ENCODE measurements around the gene NDOR1.

Gene NDOR1

GRCh38 chr9:137217276-137218211 lies 12.0 kb downstream of the NDOR1 start:
- TF ChIP-seq, protein P1, sequence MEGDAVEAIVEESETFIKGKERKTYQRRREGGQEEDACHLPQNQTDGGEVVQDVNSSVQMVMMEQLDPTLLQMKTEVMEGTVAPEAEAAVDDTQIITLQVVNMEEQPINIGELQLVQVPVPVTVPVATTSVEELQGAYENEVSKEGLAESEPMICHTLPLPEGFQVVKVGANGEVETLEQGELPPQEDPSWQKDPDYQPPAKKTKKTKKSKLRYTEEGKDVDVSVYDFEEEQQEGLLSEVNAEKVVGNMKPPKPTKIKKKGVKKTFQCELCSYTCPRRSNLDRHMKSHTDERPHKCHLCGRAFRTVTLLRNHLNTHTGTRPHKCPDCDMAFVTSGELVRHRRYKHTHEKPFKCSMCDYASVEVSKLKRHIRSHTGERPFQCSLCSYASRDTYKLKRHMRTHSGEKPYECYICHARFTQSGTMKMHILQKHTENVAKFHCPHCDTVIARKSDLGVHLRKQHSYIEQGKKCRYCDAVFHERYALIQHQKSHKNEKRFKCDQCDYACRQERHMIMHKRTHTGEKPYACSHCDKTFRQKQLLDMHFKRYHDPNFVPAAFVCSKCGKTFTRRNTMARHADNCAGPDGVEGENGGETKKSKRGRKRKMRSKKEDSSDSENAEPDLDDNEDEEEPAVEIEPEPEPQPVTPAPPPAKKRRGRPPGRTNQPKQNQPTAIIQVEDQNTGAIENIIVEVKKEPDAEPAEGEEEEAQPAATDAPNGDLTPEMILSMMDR (IDR thresholded peaks at IDR 0.05; ENCODE audit: low read depth, low read length, missing control alignments): no peak
- no peak overlapping the region for H3K4me3 ChIP-seq (ENCODE audit: low read depth, low read length)
- no peak for DNase-seq (ENCODE audit: low read depth)

GRCh38 chr9:137218212-137218753 lies 12.8 kb downstream of the NDOR1 start:
- TF ChIP-seq, protein P1 (IDR thresholded peaks at IDR 0.05; ENCODE audit: low read depth, low read length, missing control alignments): no peak

GRCh38 chr9:137218754-137219271 lies 13.3 kb downstream of the NDOR1 start:
- no peak for DNase-seq (ENCODE audit: low read depth)
- TF ChIP-seq, protein P1 (IDR thresholded peaks at IDR 0.05; ENCODE audit: low read depth, low read length, missing control alignments): no peak
- no peak overlapping the region for H3K4me3 ChIP-seq (ENCODE audit: low read depth, low read length)

More at GRCh38 chr9:137218212-137218753, 12.8 kb downstream of the NDOR1 start:
- no peak for DNase-seq (ENCODE audit: low read depth)
- no peak overlapping the region for H3K4me3 ChIP-seq (ENCODE audit: low read depth, low read length)

DNA sequence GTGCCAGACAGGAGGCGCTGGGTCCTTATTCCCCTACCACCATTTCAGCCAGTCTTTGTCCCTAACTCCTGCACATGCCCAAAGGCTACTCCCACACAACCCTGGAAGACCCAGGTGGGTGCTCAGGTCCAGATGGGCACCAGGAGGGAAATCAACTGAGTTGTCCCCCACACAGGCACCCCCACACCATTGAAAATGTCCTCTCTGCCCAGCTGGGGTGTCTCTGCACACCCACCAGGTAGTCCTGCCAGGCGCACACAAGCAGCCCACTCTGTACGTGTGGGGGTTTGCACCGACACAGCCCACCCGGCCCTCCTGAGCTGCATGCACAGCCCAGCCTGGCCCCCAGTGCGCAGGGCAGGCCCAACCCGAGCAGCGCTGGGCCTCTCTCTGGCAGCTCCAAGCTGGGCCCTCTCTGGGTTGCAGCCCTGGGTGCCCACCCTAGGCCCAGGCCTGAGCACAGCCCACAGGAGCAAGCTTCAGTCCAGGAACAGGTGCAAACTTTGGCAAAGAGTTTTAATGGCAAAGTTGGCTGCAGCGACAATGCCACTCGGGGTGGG lies 14.3 kb downstream of the NDOR1 start:
- no peak overlapping the region for H3K4me3 ChIP-seq (ENCODE audit: low read depth, low read length)
- TF ChIP-seq, protein P1 (IDR thresholded peaks at IDR 0.05; ENCODE audit: low read depth, low read length, missing control alignments): no peak
- no peak for DNase-seq (ENCODE audit: low read depth)

DNA sequence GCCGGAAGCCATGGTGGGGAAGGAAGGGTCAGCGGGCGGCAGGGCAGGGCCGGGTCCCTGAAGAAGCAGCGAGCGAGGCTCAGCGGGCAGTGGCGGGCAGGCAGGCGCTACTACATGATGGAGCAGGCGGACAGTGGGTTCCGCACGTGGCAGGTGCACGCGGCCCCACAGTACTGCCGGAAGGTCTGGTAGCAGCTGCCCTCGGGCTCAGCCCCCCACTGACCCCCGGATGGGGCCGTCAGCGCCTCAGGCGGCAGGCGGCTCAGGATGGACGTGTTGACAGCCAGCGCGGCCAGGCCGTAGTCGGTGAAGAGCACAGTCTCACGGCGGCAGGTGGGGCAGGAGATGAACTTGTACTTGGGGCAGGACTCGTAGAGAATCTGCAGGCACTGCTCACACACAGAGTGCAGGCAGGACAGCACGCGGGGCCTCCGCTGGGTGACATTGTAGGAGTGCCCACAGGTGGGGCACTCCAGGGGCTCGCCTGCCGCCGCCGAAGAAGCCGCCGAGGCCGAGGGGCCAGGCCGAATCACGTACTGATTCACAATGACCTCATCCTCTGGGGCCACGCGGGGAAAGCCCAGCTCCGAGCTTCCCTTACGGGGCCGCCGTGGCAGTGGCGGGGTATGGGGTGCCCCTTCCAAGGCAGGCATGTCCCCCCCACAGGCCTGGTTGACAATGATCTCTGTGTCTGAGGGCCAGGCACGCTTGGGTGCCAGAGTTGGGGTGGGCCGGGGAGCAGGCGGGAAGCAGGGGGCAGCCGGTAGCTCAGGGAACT lies 15.0 kb downstream of the NDOR1 start:
- no peak overlapping the region for H3K4me3 ChIP-seq (ENCODE audit: low read depth, low read length)
- no peak for DNase-seq (ENCODE audit: low read depth)
- TF ChIP-seq, protein P1 (IDR thresholded peaks at IDR 0.05; ENCODE audit: low read depth, low read length, missing control alignments): no peak

GRCh38 chr9:137221095-137221505 lies 15.6 kb downstream of the NDOR1 start:
- DNase-seq (ENCODE audit: low read depth): no peak
- no peak overlapping the region for H3K4me3 ChIP-seq (ENCODE audit: low read depth, low read length)
- TF ChIP-seq, protein P1 (IDR thresholded peaks at IDR 0.05; ENCODE audit: low read depth, low read length, missing control alignments): no peak
